ENCODE measurements around the gene STAT2.

- TF ChIP-seq ZFX (IDR thresholded peaks at IDR 0.05; ENCODE audit: borderline replicate concordance) (no peak), CTCF (IDR thresholded peaks at IDR 0.05) (peak; percentile 33; the same call in 1 of the 2 replicates)
Observed at GRCh38 chr12:56315622-56316473, 44.1 kb downstream of the STAT2 start, which contains the start of gene CNPY2.
